HL-60 (cell line): ENCODE data around the gene ALDOB.

Experiments used
- DNase-seq, 2 experiments: peaks; one replicate each; pipeline ENCODE4 v3.0.0-alpha.2; 2010 to 2020; ENCODE audit warnings: low read depth in 1 of 2, low spot score in 1 of 2
- H3K27ac ChIP-seq: fragments of 250-450 bp; sonication (Bioruptor Pico); replicated peaks from 2 replicates; pipeline ENCODE4 v1.5.1; 2020; ENCODE audit warnings: mild to moderate bottlenecking, moderate library complexity
- H3K27me3 ChIP-seq: fragments of 250-450 bp; sonication (Bioruptor Pico); 2 replicates; pipeline ENCODE4 v1.5.1; 2021; ENCODE audit warnings: mild to moderate bottlenecking, moderate library complexity; ENCODE audit not compliant: insufficient read depth, poor library complexity, severe bottlenecking
- H3K4me3 ChIP-seq: replicated peaks from 2 replicates; pipeline ENCODE4 v1.5.1; 2011; ENCODE audit warnings: mild to moderate bottlenecking, control low read depth, low read length; ENCODE audit not compliant: insufficient read depth
- GABPA ChIP-seq: IDR thresholded peaks from 2 replicates; pipeline ENCODE4 v1.6.1; 2012; ENCODE audit warnings: low read depth
- POLR2AphosphoS5 ChIP-seq: IDR thresholded peaks from 2 replicates; pipeline ENCODE4 v1.6.1; 2012; ENCODE audit warnings: low read depth
- SPI1 ChIP-seq: IDR thresholded peaks from 2 replicates; pipeline ENCODE4 v1.6.1; 2012; ENCODE audit warnings: low read depth, mild to moderate bottlenecking, borderline replicate concordance
- TF ChIP-seq, protein P1 (sequence below): IDR thresholded peaks from one replicate; pipeline ENCODE4 v1.5.1; 2011; ENCODE audit warnings: low read length, control low read depth, inconsistent platforms; ENCODE audit not compliant: insufficient read depth
- TF ChIP-seq, protein P2 (sequence below): IDR thresholded peaks from 2 replicates; pipeline ENCODE4 v1.6.1; 2012; ENCODE audit warnings: low read depth; ENCODE audit not compliant: insufficient replicate concordance

The ALDOB gene

DNA sequence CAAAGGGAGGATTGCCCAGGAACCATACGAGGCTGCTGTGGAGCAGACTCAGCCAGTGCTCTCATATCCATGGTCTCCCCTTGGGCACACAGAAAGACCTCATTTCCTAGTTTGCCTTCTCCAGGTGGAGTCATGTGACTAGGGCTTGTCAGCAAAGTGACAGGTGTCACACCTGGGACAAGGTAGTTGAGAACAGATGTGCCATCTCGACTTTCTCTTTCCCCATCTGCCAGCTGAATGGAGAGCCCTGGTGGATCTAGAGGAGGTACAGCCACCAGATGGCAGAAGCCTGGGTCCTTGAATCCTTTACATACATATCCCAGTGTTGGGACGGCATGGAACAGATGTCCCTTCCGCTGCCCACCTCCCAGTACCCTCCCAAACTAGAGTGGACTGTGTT, 42.9 kb upstream of the ALDOB start:
- Histone ChIP-seq H3K27me3 (no peaks in the 10 kb centered on the region), H3K27ac (no peak overlapping the region), H3K4me3 (no peak overlapping the region)
- TF ChIP-seq GABPA (no peak), POLR2AphosphoS5 (no peak), SPI1 (no peak)
- TF ChIP-seq, protein P1, sequence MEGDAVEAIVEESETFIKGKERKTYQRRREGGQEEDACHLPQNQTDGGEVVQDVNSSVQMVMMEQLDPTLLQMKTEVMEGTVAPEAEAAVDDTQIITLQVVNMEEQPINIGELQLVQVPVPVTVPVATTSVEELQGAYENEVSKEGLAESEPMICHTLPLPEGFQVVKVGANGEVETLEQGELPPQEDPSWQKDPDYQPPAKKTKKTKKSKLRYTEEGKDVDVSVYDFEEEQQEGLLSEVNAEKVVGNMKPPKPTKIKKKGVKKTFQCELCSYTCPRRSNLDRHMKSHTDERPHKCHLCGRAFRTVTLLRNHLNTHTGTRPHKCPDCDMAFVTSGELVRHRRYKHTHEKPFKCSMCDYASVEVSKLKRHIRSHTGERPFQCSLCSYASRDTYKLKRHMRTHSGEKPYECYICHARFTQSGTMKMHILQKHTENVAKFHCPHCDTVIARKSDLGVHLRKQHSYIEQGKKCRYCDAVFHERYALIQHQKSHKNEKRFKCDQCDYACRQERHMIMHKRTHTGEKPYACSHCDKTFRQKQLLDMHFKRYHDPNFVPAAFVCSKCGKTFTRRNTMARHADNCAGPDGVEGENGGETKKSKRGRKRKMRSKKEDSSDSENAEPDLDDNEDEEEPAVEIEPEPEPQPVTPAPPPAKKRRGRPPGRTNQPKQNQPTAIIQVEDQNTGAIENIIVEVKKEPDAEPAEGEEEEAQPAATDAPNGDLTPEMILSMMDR, result no peak
- TF ChIP-seq, protein P2, sequence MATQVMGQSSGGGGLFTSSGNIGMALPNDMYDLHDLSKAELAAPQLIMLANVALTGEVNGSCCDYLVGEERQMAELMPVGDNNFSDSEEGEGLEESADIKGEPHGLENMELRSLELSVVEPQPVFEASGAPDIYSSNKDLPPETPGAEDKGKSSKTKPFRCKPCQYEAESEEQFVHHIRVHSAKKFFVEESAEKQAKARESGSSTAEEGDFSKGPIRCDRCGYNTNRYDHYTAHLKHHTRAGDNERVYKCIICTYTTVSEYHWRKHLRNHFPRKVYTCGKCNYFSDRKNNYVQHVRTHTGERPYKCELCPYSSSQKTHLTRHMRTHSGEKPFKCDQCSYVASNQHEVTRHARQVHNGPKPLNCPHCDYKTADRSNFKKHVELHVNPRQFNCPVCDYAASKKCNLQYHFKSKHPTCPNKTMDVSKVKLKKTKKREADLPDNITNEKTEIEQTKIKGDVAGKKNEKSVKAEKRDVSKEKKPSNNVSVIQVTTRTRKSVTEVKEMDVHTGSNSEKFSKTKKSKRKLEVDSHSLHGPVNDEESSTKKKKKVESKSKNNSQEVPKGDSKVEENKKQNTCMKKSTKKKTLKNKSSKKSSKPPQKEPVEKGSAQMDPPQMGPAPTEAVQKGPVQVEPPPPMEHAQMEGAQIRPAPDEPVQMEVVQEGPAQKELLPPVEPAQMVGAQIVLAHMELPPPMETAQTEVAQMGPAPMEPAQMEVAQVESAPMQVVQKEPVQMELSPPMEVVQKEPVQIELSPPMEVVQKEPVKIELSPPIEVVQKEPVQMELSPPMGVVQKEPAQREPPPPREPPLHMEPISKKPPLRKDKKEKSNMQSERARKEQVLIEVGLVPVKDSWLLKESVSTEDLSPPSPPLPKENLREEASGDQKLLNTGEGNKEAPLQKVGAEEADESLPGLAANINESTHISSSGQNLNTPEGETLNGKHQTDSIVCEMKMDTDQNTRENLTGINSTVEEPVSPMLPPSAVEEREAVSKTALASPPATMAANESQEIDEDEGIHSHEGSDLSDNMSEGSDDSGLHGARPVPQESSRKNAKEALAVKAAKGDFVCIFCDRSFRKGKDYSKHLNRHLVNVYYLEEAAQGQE, result no peak
- DNase-seq, result no peak

DNA sequence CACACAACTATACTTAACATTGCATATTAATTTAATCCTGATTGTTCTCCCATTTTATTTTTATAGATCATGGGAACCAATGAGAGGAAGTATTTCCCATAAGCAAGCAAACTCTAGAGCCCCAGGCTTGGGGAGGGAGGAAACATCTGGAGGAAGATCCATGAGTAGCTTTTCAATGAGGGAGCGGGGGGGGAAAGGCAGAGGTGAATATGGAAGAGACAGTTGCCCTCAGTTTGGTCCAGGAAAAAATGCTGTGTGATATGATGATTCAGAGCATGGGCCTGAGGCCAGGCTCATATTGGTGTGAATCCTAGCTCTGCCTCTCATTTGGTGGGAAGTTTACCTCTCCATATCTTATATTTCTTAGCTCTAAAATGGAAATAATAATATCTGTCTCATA, 42.2 kb upstream of the ALDOB start:
- TF ChIP-seq, protein P2, result no peak
- TF ChIP-seq GABPA, result no peak
- TF ChIP-seq, protein P1, result no peak
- TF ChIP-seq POLR2AphosphoS5, result no peak
- TF ChIP-seq SPI1, result no peak
- no peak overlapping the region for H3K27ac ChIP-seq
- H3K27me3 ChIP-seq, result no peaks in the 10 kb centered on the region
- no peak overlapping the region for H3K4me3 ChIP-seq
- DNase-seq, result no peak

DNA sequence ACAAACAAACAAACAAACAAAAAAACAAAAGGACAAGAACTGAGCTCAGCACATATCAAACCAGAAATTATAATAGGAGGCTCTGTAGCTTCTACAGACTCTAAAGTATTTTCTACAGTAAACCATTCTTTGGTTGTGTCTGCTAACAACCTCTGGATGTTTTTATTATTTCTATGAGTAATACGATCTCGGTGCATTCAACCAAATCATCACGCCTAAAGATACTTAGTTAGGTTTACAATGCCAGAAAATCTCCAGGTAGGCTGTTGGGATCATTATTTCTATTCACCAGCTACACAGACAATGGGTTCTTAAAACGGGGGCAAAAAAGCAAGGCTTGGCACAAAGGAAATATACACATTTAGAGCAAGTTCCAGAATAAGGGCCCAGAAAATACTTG, 41.6 kb upstream of the ALDOB start:
- DNase-seq, result no peak
- no peak overlapping the region for H3K27ac ChIP-seq
- no peak overlapping the region for H3K4me3 ChIP-seq
- TF ChIP-seq GABPA (no peak), SPI1 (no peak), POLR2AphosphoS5 (no peak)
- TF ChIP-seq, protein P2, result no peak
- TF ChIP-seq, protein P1, result no peak
- no peaks in the 10 kb centered on the region for H3K27me3 ChIP-seq
